Stomach (tissue), 19 donors: ENCODE results near the gene KIR3DL1. TPM values are rescaled to one million over a fixed set of nuclear protein-coding genes. Genes with fewer than 3 reads are reported as not detected.
"Not testable (repeated sequence)": the region's sequence is repeated elsewhere in the genome, so short reads cannot be mapped to it uniquely, and the experiment has no call there.

ENCODE experiments used
- DNase-seq, 2 donors: peaks; one replicate each; pipeline versions ENCODE4 v3.0.0 to v3.0.0-alpha.2; 2013 to 2019
- H3K27ac ChIP-seq, 5 donors: fragments of 200-600 bp in 4 of 5; sonication (generic) in 4 of 5; one replicate each; pipeline ENCODE4 v1.5.1; 2013 to 2019; ENCODE audit warnings: mild to moderate bottlenecking in 1 of 5, moderate library complexity in 1 of 5
- H3K27me3 ChIP-seq, 3 donors: fragments of 200-600 bp; sonication (generic); one replicate each; pipeline ENCODE4 v1.5.1; 2017 to 2019; ENCODE audit warnings: mixed run types in 1 of 3
- H3K36me3 ChIP-seq, 4 donors: fragments of 200-600 bp; sonication (generic); 1 replicate in 3 of 4; 2 replicates in 1 of 4; pipeline ENCODE4 v1.5.1; 2016 to 2019
- H3K4me1 ChIP-seq, 4 donors: fragments of 200-600 bp; sonication (generic); one replicate each; pipeline ENCODE4 v1.5.1; 2016 to 2019
- H3K4me3 ChIP-seq, 4 donors: fragments of 200-600 bp; sonication (generic) in 3 of 4; one replicate each; pipeline ENCODE4 v1.5.1; 2016 to 2019; ENCODE audit warnings: mild to moderate bottlenecking in 1 of 4
- H3K9me3 ChIP-seq, 4 donors: fragments of 200-600 bp; sonication (generic); one replicate each; pipeline ENCODE4 v1.5.1; 2016 to 2019
- WGBS, 5 donors: extraction: QIAGEN DNeasy Blood & Tissue Kit in 3 of 5; methylation state at CpG; one replicate each; pipeline versions ENCODE4 v1.1.5 to v1.1.7; 2013 to 2018; 5-methylcytosine and 5-hydroxymethylcytosine counted together
- intact Hi-C: fragments of 100-400 bp; cut with DNase I; formaldehyde crosslinking; loops from one replicate; pipeline ENCODE4 v1.15.1; 2023; ENCODE audit warnings: low total_unique reads
- long read RNA-seq, 10 donors: transcript quantifications; one replicate each; lab custom pipeline, GENCODE V29; 2026
- polyA plus RNA-seq, 3 donors: library from polyadenylated mRNA; stranded (reverse); fragments of 200-250 nt; gene quantifications; one replicate each; pipeline ENCODE4 v1.2.3, GENCODE V29; 2013
- total RNA-seq, 5 donors: library from RNA; depleted of rRNA; stranded (reverse); fragments of >200 nt; gene quantifications; one replicate each; pipeline versions ENCODE4 v1.1.0 to v1.2.3, GENCODE V29; 2014 to 2016
- donor health status: healthy with polysubstance abuse.
- donor health status: Bipolar disorder and iron deficiency.
- donor health status: healthy.

Gene KIR3DL1
- total RNA-seq: not detected
- not detected for polyA plus RNA-seq
- long read RNA-seq, donor 1: 0 reads
- long read RNA-seq, donor 2: 0 reads
- long read RNA-seq, donor 3: 0 reads
- long read RNA-seq, donor 4: 0 reads
- long read RNA-seq, donor 5: 0 reads
- long read RNA-seq, donor 6: 0 reads
- long read RNA-seq, donor 7: 0 reads
- long read RNA-seq, donor 8: 0 reads
- long read RNA-seq, donor 9: 0 reads
- long read RNA-seq, donor 10: 0 reads

- peaks cover 0 to 14% (median 11%) of the 10 kb centered on the region in 4 donors for H3K9me3 ChIP-seq
- WGBS, 5 donors: 83 to 95% (median 88%) methylated on average over 12 to 17 of the region's 17 CpGs
- H3K27ac ChIP-seq, DNase-seq, H3K4me3 ChIP-seq, H3K27me3 ChIP-seq, intact Hi-C loops, H3K36me3 ChIP-seq, H3K4me1 ChIP-seq: not testable (repeated sequence)
Observed at GRCh38 chr19:54816251-54816650, at the start of gene KIR3DL1. Gene KIR3DL1 (plus strand): TSS chr19:54816468.

- H3K27me3 ChIP-seq, H3K36me3 ChIP-seq, H3K27ac ChIP-seq, H3K4me3 ChIP-seq, H3K4me1 ChIP-seq, DNase-seq, intact Hi-C loops: not testable (repeated sequence)
- peaks cover 0 to 12% (median 6%) of the 10 kb centered on the region in 4 donors for H3K9me3 ChIP-seq
- WGBS, 5 donors: 87 to 94% (median 93%) methylated on average over 8 to 15 of the region's 15 CpGs
Observed at GRCh38 chr19:54769646-54770045, 46.6 kb upstream of the KIR3DL1 start, which contains the start of gene KIR2DL1. Gene KIR2DL1 (plus strand): TSS chr19:54769793. CDS start chr19:54769851, 58 bp downstream.

GRCh38 chr19:54770511-54770910, 45.8 kb upstream of the KIR3DL1 start:
- H3K4me3 ChIP-seq, H3K36me3 ChIP-seq, H3K27me3 ChIP-seq, H3K4me1 ChIP-seq, DNase-seq, H3K9me3 ChIP-seq, intact Hi-C loops, H3K27ac ChIP-seq: not testable (repeated sequence)
- WGBS, 5 donors: 68 to 86% (median 83%) methylated on average over 3 to 4 of the region's 4 CpGs

- H3K9me3 ChIP-seq, H3K36me3 ChIP-seq, H3K27ac ChIP-seq, H3K4me3 ChIP-seq, DNase-seq, intact Hi-C loops, H3K27me3 ChIP-seq, H3K4me1 ChIP-seq: not testable (repeated sequence)
- 70 to 82% (median 78%) methylated on average over 11 to 15 of the region's 15 CpGs for WGBS, 5 donors
Observed at GRCh38 chr19:54771018-54771960, 45.0 kb upstream of the KIR3DL1 start.

GRCh38 chr19:54772666-54773065, 43.6 kb upstream of the KIR3DL1 start:
- H3K4me3 ChIP-seq, intact Hi-C loops: not testable (repeated sequence)

GRCh38 chr19:54775095-54775815, 41.0 kb upstream of the KIR3DL1 start:
- intact Hi-C loops: loop anchor here (5.0 kb wide), 1 partner anchor 72 kb away; no protein-coding TSS in a partner anchor
- not testable (repeated sequence) for DNase-seq, H3K27ac ChIP-seq, H3K36me3 ChIP-seq, H3K4me3 ChIP-seq, H3K9me3 ChIP-seq, H3K4me1 ChIP-seq, H3K27me3 ChIP-seq
- WGBS, 5 donors: 67 to 80% (median 79%) methylated on average over 12 of the region's 12 CpGs

More at GRCh38 chr19:54772666-54773065, 43.6 kb upstream of the KIR3DL1 start:
- H3K27ac ChIP-seq, H3K9me3 ChIP-seq, H3K4me1 ChIP-seq, H3K36me3 ChIP-seq, H3K27me3 ChIP-seq, DNase-seq: not testable (repeated sequence)
- 31 to 63% (median 43%) methylated on average over 2 of the region's 2 CpGs for WGBS, 5 donors

GRCh38 chr19:54775830-54776229, 40.4 kb upstream of the KIR3DL1 start:
- not testable (repeated sequence) for H3K27me3 ChIP-seq, H3K27ac ChIP-seq, H3K9me3 ChIP-seq, DNase-seq, H3K4me1 ChIP-seq, H3K36me3 ChIP-seq, H3K4me3 ChIP-seq
- WGBS, 5 donors: 64 to 85% (median 71%) methylated on average over 8 of the region's 8 CpGs
- intact Hi-C loops: loop anchor here (5.0 kb wide), 1 partner anchor 71 kb away; no protein-coding TSS in a partner anchor

GRCh38 chr19:54777851-54778250, 38.4 kb upstream of the KIR3DL1 start:
- intact Hi-C loops: loop anchor here (5.0 kb wide), 1 partner anchor 69 kb away; no protein-coding TSS in a partner anchor
- H3K4me1 ChIP-seq, H3K9me3 ChIP-seq, DNase-seq, H3K4me3 ChIP-seq, H3K27ac ChIP-seq, H3K27me3 ChIP-seq, H3K36me3 ChIP-seq: not testable (repeated sequence)
- 31 to 77% (median 55%) methylated on average over 2 to 4 of the region's 4 CpGs for WGBS, 5 donors

GRCh38 chr19:54778896-54779295, 37.4 kb upstream of the KIR3DL1 start:
- not testable (repeated sequence) for H3K27me3 ChIP-seq, H3K4me3 ChIP-seq, H3K9me3 ChIP-seq, DNase-seq, H3K27ac ChIP-seq, H3K4me1 ChIP-seq, H3K36me3 ChIP-seq
- intact Hi-C loops: loop anchor here (5.0 kb wide), 1 partner anchor 68 kb away; no protein-coding TSS in a partner anchor
- WGBS, 5 donors: 56 to 79% (median 65%) methylated on average over 7 of the region's 7 CpGs

GRCh38 chr19:54782916-54783315, 33.4 kb upstream of the KIR3DL1 start:
- 53 to 85% (median 77%) methylated on average over 4 of the region's 4 CpGs for WGBS, 5 donors
- H3K4me3 ChIP-seq, H3K36me3 ChIP-seq, DNase-seq, H3K27me3 ChIP-seq, H3K4me1 ChIP-seq, intact Hi-C loops, H3K9me3 ChIP-seq, H3K27ac ChIP-seq: not testable (repeated sequence)

- H3K4me3 ChIP-seq, intact Hi-C loops, H3K36me3 ChIP-seq, H3K4me1 ChIP-seq, H3K9me3 ChIP-seq, H3K27me3 ChIP-seq, DNase-seq, H3K27ac ChIP-seq: not testable (repeated sequence)
- 84 to 88% (median 87%) methylated on average over 23 to 24 of the region's 24 CpGs for WGBS, 5 donors
Observed at GRCh38 chr19:54786091-54786723, 30.1 kb upstream of the KIR3DL1 start.
